H9 (cell line): ENCODE measurements around the gene SCNM1. TPM values are rescaled to one million over a fixed set of nuclear protein-coding genes. Genes with fewer than 3 reads are reported as not detected.
A peak's percentile ranks its signal among the peaks of the same experiment; 100 is the strongest.

Experiments used
- DNase-seq: peaks from one replicate; pipeline ENCODE4 v3.0.0-alpha.2; 2017
- H2AFZ ChIP-seq: one replicate; pipeline ENCODE4 v1.6.1; 2013; ENCODE audit warnings: mild to moderate bottlenecking, low read length, control low read depth, moderate library complexity
- H2AK5ac ChIP-seq: 2 replicates; pipeline ENCODE4 v1.6.1; 2013; ENCODE audit warnings: low read length, control low read depth, mixed read lengths; ENCODE audit not compliant: insufficient read length
- H2BK120ac ChIP-seq: one replicate; pipeline ENCODE4 v1.6.1; 2013; ENCODE audit warnings: low read depth, mild to moderate bottlenecking, low read length, control low read depth, inconsistent platforms; ENCODE audit not compliant: poor library complexity, severe bottlenecking
- H2BK12ac ChIP-seq: 2 replicates; pipeline ENCODE4 v1.6.1; 2013; ENCODE audit warnings: low read length, control low read depth, mixed read lengths, low read depth; ENCODE audit not compliant: insufficient read length
- H2BK15ac ChIP-seq: 2 replicates; pipeline ENCODE4 v1.6.1; 2013; ENCODE audit warnings: low read depth, low read length, control low read depth
- H2BK20ac ChIP-seq: one replicate; pipeline ENCODE4 v1.6.1; 2013; ENCODE audit warnings: low read depth, mild to moderate bottlenecking, low read length, control low read depth, inconsistent platforms; ENCODE audit not compliant: poor library complexity, severe bottlenecking
- H2BK5ac ChIP-seq: 2 replicates; pipeline ENCODE4 v1.6.1; 2013; ENCODE audit warnings: low read length, control low read depth, mixed read lengths; ENCODE audit not compliant: insufficient read length
- H3K14ac ChIP-seq: 2 replicates; pipeline ENCODE4 v1.6.1; 2013; ENCODE audit warnings: low read length, control low read depth; ENCODE audit not compliant: insufficient read depth
- H3K18ac ChIP-seq: 2 replicates; pipeline ENCODE4 v1.6.1; 2013; ENCODE audit warnings: low read depth, mild to moderate bottlenecking, mixed read lengths, low read length, control low read depth; ENCODE audit not compliant: insufficient read length
- H3K23ac ChIP-seq: 2 replicates; pipeline ENCODE4 v1.6.1; 2013; ENCODE audit warnings: low read length, control low read depth, mixed read lengths, low read depth; ENCODE audit not compliant: insufficient read length
- H3K23me2 ChIP-seq: 2 replicates; pipeline ENCODE4 v1.6.1; 2013; ENCODE audit warnings: low read depth, mild to moderate bottlenecking, mixed read lengths, low read length, control low read depth; ENCODE audit not compliant: insufficient read length, poor library complexity, severe bottlenecking
- H3K27ac ChIP-seq: 2 replicates; pipeline ENCODE4 v1.5.1; 2013; ENCODE audit warnings: low read length, control low read depth, mixed read lengths, low read depth; ENCODE audit not compliant: insufficient read length
- H3K27me3 ChIP-seq: 2 replicates; pipeline ENCODE4 v1.6.1; 2013; ENCODE audit warnings: low read length, control low read depth, inconsistent platforms; ENCODE audit not compliant: insufficient read depth
- H3K4ac ChIP-seq: 2 replicates; pipeline ENCODE4 v1.6.1; 2013; ENCODE audit warnings: low read depth, mild to moderate bottlenecking, control low read depth, inconsistent platforms, low read length, moderate library complexity
- H3K4me1 ChIP-seq: 2 replicates; pipeline ENCODE4 v1.6.1; 2013; ENCODE audit warnings: low read length, control low read depth, inconsistent platforms; ENCODE audit not compliant: insufficient read depth
- H3K4me2 ChIP-seq: 2 replicates; pipeline ENCODE4 v1.6.1; 2013; ENCODE audit warnings: low read length, control low read depth, mixed read lengths; ENCODE audit not compliant: insufficient read length, insufficient read depth
- H3K56ac ChIP-seq: 2 replicates; pipeline ENCODE4 v1.6.1; 2013; ENCODE audit warnings: low read depth, mild to moderate bottlenecking, mixed read lengths, low read length, control low read depth; ENCODE audit not compliant: insufficient read length
- H3K79me1 ChIP-seq: 2 replicates; pipeline ENCODE4 v1.6.1; 2013; ENCODE audit warnings: low read depth, mild to moderate bottlenecking, moderate library complexity, low read length, control low read depth, inconsistent platforms; ENCODE audit not compliant: insufficient read depth, poor library complexity, severe bottlenecking
- H3K79me2 ChIP-seq: 2 replicates; pipeline ENCODE4 v1.6.1; 2013; ENCODE audit warnings: low read length, control low read depth, inconsistent platforms; ENCODE audit not compliant: insufficient read depth
- H3K9ac ChIP-seq: 2 replicates; pipeline ENCODE4 v1.6.1; 2013; ENCODE audit warnings: low read length, control low read depth, mixed read lengths; ENCODE audit not compliant: insufficient read length; ENCODE audit errors: extremely low read depth
- H3K9me3 ChIP-seq: one replicate; pipeline ENCODE4 v1.6.1; 2013; ENCODE audit warnings: low read depth, low read length, inconsistent platforms; ENCODE audit not compliant: control insufficient read depth
- H3T11ph ChIP-seq: one replicate; pipeline ENCODE4 v1.6.1; 2013; ENCODE audit warnings: mild to moderate bottlenecking, low read length, control low read depth, inconsistent platforms
- H4K20me1 ChIP-seq: one replicate; pipeline ENCODE4 v1.6.1; 2013; ENCODE audit not compliant: control insufficient read depth, insufficient read length, insufficient read depth
- H4K5ac ChIP-seq: 2 replicates; pipeline ENCODE4 v1.6.1; 2013; ENCODE audit warnings: low read depth, mild to moderate bottlenecking, mixed read lengths, low read length, control low read depth; ENCODE audit not compliant: insufficient read length
- H4K8ac ChIP-seq: replicated peaks from 2 replicates; pipeline ENCODE4 v1.6.1; 2013; ENCODE audit warnings: low read length, control low read depth, mixed read lengths, low read depth; ENCODE audit not compliant: insufficient read length
- H4K91ac ChIP-seq: 2 replicates; pipeline ENCODE4 v1.6.1; 2013; ENCODE audit warnings: low read depth, mild to moderate bottlenecking, moderate library complexity, mixed read lengths, low read length, control low read depth; ENCODE audit not compliant: insufficient read length
- H3K27ac Mint-ChIP-seq, 3 experiments: 2 replicates in 2 of 3; 3 replicates in 1 of 3; pipeline ENCODE4 v1.8.0; 2020 to 2021; ENCODE audit warnings: mixed read lengths in 3 of 3, mild to moderate bottlenecking in 1 of 3, moderate library complexity in 1 of 3
- H3K27me3 Mint-ChIP-seq: 2 replicates; pipeline ENCODE4 v1.8.0; 2021; ENCODE audit warnings: low read depth, mild to moderate bottlenecking, moderate library complexity, mixed read lengths
- H3K36me3 Mint-ChIP-seq, 3 experiments: 2 replicates in 2 of 3; 3 replicates in 1 of 3; pipeline ENCODE4 v1.8.0; 2020 to 2021; ENCODE audit warnings: low read depth in 3 of 3, mixed read lengths in 3 of 3; ENCODE audit not compliant: insufficient read depth in 1 of 3
- H3K4me1 Mint-ChIP-seq, 2 experiments: 2 replicates each; pipeline ENCODE4 v1.8.0; 2020; ENCODE audit warnings: mixed read lengths in 2 of 2
- H3K4me3 Mint-ChIP-seq, 2 experiments: 2 replicates in 1 of 2; 3 replicates in 1 of 2; pipeline ENCODE4 v1.8.0; 2020 to 2021; ENCODE audit warnings: mild to moderate bottlenecking in 2 of 2, mixed read lengths in 2 of 2, moderate library complexity in 1 of 2
- H3K9me3 Mint-ChIP-seq, 2 experiments: 2 replicates in 1 of 2; 3 replicates in 1 of 2; pipeline ENCODE4 v1.8.0; 2020; ENCODE audit warnings: mild to moderate bottlenecking in 2 of 2, mixed read lengths in 2 of 2, moderate library complexity in 1 of 2
- WGBS: extraction: QIAGEN DNeasy Blood & Tissue Kit; methylation state at CpG from one replicate; pipeline ENCODE4 v1.1.7; 2013; ENCODE audit warnings: missing lambda C conversion rate, low lambda C conversion rate, mixed read lengths; ENCODE audit not compliant: insufficient read length; ENCODE audit errors: extremely low coverage; 5-methylcytosine and 5-hydroxymethylcytosine counted together
- total RNA-seq: library from RNA; stranded (reverse); gene quantifications from 2 replicates; pipeline ENCODE4 v1.2.1, GENCODE V29; 2021
- TF ChIP-seq, protein P1 (sequence below): fragments of 200-600 bp; sonication (generic); conservative IDR thresholded peaks from 3 replicates; pipeline ENCODE4 v1.8.0; 2021; ENCODE audit warnings: antibody characterized with exemption, mild to moderate bottlenecking

The SCNM1 gene
- total RNA-seq, 1 experiment from 2014 or later, result 60.5 TPM

DNA sequence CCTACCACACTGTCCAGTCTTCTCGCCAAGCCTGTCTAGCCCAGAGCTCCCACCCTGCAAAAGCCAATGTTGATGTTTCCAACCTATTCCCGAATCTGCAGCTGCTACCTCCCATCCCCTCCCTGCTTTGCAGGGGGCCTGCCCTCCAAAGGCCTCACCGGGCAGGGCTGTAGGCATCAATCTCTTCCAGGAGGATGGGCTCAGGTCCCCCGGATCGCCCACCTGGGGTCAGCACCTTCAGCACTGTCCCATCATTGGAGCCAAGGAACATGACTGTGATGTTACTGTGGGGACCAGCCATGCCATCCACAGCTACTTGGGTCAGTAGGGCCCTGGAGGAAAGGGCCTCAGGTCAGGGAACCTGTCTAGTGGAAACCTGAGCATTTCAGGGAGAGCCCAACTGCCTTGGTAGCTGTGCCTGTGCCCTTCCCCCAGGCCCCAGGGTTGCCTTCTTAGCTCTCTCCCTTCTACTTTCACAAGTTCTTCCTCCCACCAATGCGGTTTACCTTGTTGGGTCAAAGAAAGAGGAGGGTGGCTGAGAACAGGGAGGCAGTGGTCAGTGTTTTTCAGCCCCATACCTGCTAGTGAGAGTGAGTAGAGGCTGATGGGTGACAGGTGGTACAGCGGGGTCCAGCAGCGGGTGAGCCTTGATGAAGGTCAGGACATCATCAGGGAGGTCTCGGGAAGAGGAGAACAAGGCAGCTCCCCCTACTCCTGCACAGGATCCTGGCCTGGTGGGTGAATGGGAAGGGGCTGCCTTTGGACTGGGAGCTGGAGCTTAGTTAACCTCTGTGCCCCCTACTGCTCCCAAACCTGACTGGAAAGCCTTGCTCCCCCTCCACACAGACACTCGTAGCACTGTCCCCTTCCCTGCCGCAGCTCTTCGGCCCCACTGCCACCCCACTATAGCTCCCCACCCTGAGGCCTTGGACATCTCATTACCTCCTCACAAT, 30.2 kb upstream of the SCNM1 start:
- Histone ChIP-seq H3K14ac (no peak overlapping the region), H3K18ac (no peak overlapping the region), H3K23ac (no peak overlapping the region), H3K79me2 (no peaks in the 10 kb centered on the region), H4K8ac (no peak overlapping the region), H3K9ac (no peak overlapping the region), H3K9me3 (no peaks in the 10 kb centered on the region), H2BK5ac (no peak overlapping the region), H2AK5ac (no peak overlapping the region), H2BK120ac (no peak overlapping the region), H4K91ac (no peak overlapping the region), H2BK15ac (no peak overlapping the region), H3K79me1 (no peaks in the 10 kb centered on the region), H2AFZ (no peak overlapping the region), H3K56ac (no peak overlapping the region), H3K4me2 (no peak overlapping the region), H4K5ac (no peak overlapping the region), H4K20me1 (no peaks in the 10 kb centered on the region), H3K27me3 (no peaks in the 10 kb centered on the region; the same call in 1 of the 2 replicates), H3K4me1 (no peaks in the 10 kb centered on the region), H2BK20ac (no peak overlapping the region), H3T11ph (no peak overlapping the region), H3K4ac (no peak overlapping the region), H3K27ac (no peak overlapping the region), H2BK12ac (no peak overlapping the region), H3K23me2 (peaks cover 15% of the 10 kb centered on the region)
- no peak overlapping the region for H3K4me3 Mint-ChIP-seq
- H3K36me3 Mint-ChIP-seq, result peaks cover 17 to 48% (median 43%) of the 10 kb centered on the region in 3 experiments
- peaks cover 8 to 14% of the 10 kb centered on the region in 2 experiments for H3K4me1 Mint-ChIP-seq
- H3K27ac Mint-ChIP-seq, result 0 out of 7 replicates have a peak overlapping the region, but pooled peaks of 1 of the 3 experiments have one; percentile 10
- DNase-seq, result no peak
- TF ChIP-seq, protein P1, sequence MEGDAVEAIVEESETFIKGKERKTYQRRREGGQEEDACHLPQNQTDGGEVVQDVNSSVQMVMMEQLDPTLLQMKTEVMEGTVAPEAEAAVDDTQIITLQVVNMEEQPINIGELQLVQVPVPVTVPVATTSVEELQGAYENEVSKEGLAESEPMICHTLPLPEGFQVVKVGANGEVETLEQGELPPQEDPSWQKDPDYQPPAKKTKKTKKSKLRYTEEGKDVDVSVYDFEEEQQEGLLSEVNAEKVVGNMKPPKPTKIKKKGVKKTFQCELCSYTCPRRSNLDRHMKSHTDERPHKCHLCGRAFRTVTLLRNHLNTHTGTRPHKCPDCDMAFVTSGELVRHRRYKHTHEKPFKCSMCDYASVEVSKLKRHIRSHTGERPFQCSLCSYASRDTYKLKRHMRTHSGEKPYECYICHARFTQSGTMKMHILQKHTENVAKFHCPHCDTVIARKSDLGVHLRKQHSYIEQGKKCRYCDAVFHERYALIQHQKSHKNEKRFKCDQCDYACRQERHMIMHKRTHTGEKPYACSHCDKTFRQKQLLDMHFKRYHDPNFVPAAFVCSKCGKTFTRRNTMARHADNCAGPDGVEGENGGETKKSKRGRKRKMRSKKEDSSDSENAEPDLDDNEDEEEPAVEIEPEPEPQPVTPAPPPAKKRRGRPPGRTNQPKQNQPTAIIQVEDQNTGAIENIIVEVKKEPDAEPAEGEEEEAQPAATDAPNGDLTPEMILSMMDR, result peak; percentile 42; the same call in 1 of the 3 replicates
- H3K27me3 Mint-ChIP-seq, result peaks cover 12% of the 10 kb centered on the region
- no peaks in the 10 kb centered on the region for H3K9me3 Mint-ChIP-seq
- WGBS, result no CpG with 5 or more reads among the region's 12 CpGs
